GM13976 (cell line): ENCODE results near the gene RCBTB1.

Experiments
- DNase-seq: peaks from one replicate; pipeline ENCODE4 v3.0.0; 2012; ENCODE audit warnings: low spot score
- CTCF ChIP-seq: IDR thresholded peaks from 2 replicates; pipeline ENCODE4 v1.5.1; 2012; ENCODE audit warnings: borderline replicate concordance, mild to moderate bottlenecking; ENCODE audit not compliant: insufficient read depth; ENCODE audit errors: extremely low read depth, missing control alignments, control extremely low read depth
- in situ Hi-C: fragments of 300-500 bp; cut with MboI; formaldehyde crosslinking; loops from one replicate; pipeline ENCODE4 v1.12.0; 2022; ENCODE audit warnings: low sequenced_read_pairs, mixed read lengths, inconsistent platforms; ENCODE audit not compliant: unreplicated experiment

RCBTB1 gene

GRCh38 chr13:49524740-49525501 lies 60.4 kb downstream of the RCBTB1 start:
- in situ Hi-C loops = no loop called here
- TF ChIP-seq CTCF = no peak
- no peak for DNase-seq

GRCh38 chr13:49521224-49521623 lies 64.1 kb downstream of the RCBTB1 start:
- no peak for DNase-seq
- in situ Hi-C loops = no loop called here
- no peak for TF ChIP-seq CTCF

- no peak for DNase-seq
- TF ChIP-seq CTCF = no peak
- in situ Hi-C loops = no loop called here
These were observed 67.9 kb downstream of the RCBTB1 start for GRCh38 chr13:49517461-49517860.

- no peak for TF ChIP-seq CTCF
- in situ Hi-C loops = no loop called here
- DNase-seq = no peak
These were observed 68.9 kb downstream of the RCBTB1 start for GRCh38 chr13:49516467-49516866.

GRCh38 chr13:49512578-49512977 lies 72.8 kb downstream of the RCBTB1 start:
- TF ChIP-seq CTCF = no peak
- no peak for DNase-seq
- in situ Hi-C loops = no loop called here

GRCh38 chr13:49503951-49504350 lies 81.4 kb downstream of the RCBTB1 start:
- DNase-seq = no peak
- in situ Hi-C loops = no loop called here

More at GRCh38 chr13:49503951-49504350, 81.4 kb downstream of the RCBTB1 start:
- TF ChIP-seq CTCF = no peak
